WERI-Rb-1 (cell line): ENCODE measurements around the gene MMP21.

Experiments used
- DNase-seq: peaks from one replicate; pipeline ENCODE4 v3.0.0-alpha.2; 2020
- H3K27ac ChIP-seq: fragments of 250-450 bp; sonication (Bioruptor Pico); 2 replicates; pipeline ENCODE4 v1.5.1; 2020; ENCODE audit warnings: mild to moderate bottlenecking, moderate library complexity
- H3K27me3 ChIP-seq: fragments of 250-450 bp; sonication (Bioruptor Pico); 2 replicates; pipeline ENCODE4 v1.5.1; 2021; ENCODE audit warnings: mild to moderate bottlenecking, low read depth, moderate library complexity; ENCODE audit not compliant: insufficient read depth, severe bottlenecking
- H3K36me3 ChIP-seq: fragments of 250-450 bp; sonication (Bioruptor Pico); 2 replicates; pipeline ENCODE4 v1.5.1; 2020; ENCODE audit warnings: mild to moderate bottlenecking, moderate library complexity
- H3K4me3 ChIP-seq: 2 replicates; pipeline ENCODE4 v1.5.1; 2011; ENCODE audit warnings: low read depth, mild to moderate bottlenecking, control low read depth, low read length
- H3K9me3 ChIP-seq: fragments of 250-450 bp; sonication (Bioruptor Pico); 2 replicates; pipeline ENCODE4 v1.5.1; 2021; ENCODE audit warnings: mild to moderate bottlenecking, moderate library complexity; ENCODE audit not compliant: severe bottlenecking
- TF ChIP-seq, protein P1 (sequence below): IDR thresholded peaks from 2 replicates; pipeline ENCODE4 v1.5.1; 2011; ENCODE audit warnings: low read depth, mild to moderate bottlenecking, control low read depth, inconsistent platforms, low read length

Gene MMP21

DNA sequence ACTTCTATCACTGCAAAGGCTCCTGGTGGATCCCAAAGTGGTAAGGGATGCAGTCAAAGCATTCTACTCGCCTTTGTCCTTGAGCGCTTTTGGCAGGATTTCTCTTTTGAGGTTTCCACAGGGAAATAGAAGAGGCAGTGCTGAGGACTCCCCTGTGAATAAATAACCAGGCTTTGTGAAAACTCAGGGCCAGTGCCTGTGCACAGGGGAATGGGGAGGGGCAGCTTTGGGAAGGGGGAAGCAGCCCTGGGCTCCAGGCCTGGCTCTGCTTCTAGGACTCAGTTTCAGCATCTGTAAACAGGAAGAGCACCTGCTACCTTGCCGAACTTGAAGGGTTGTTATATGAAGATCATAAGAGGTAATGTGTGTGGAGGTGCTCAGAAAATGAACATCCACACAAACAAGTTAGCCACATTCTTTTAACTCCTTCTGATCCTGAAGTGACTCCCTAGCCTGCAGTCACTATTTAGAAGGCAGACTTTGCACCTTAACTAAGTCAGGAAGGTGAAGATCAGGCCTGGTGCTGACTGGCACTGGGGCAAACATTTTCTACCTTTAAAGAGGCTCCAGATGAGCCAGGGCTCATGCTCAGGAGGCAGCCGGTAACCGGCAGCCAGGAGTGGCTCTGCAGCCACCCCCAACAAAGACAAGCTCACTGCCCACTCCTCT is 22.5 kb upstream of the MMP21 start:
- Histone ChIP-seq H3K27me3 (no peaks in the 10 kb centered on the region), H3K27ac (no peak overlapping the region), H3K4me3 (no peak overlapping the region), H3K36me3 (peaks cover 8% of the 10 kb centered on the region; the same call in 1 of the 2 replicates), H3K9me3 (no peaks in the 10 kb centered on the region)
- no peak for DNase-seq
- TF ChIP-seq, protein P1, sequence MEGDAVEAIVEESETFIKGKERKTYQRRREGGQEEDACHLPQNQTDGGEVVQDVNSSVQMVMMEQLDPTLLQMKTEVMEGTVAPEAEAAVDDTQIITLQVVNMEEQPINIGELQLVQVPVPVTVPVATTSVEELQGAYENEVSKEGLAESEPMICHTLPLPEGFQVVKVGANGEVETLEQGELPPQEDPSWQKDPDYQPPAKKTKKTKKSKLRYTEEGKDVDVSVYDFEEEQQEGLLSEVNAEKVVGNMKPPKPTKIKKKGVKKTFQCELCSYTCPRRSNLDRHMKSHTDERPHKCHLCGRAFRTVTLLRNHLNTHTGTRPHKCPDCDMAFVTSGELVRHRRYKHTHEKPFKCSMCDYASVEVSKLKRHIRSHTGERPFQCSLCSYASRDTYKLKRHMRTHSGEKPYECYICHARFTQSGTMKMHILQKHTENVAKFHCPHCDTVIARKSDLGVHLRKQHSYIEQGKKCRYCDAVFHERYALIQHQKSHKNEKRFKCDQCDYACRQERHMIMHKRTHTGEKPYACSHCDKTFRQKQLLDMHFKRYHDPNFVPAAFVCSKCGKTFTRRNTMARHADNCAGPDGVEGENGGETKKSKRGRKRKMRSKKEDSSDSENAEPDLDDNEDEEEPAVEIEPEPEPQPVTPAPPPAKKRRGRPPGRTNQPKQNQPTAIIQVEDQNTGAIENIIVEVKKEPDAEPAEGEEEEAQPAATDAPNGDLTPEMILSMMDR: no peak

DNA sequence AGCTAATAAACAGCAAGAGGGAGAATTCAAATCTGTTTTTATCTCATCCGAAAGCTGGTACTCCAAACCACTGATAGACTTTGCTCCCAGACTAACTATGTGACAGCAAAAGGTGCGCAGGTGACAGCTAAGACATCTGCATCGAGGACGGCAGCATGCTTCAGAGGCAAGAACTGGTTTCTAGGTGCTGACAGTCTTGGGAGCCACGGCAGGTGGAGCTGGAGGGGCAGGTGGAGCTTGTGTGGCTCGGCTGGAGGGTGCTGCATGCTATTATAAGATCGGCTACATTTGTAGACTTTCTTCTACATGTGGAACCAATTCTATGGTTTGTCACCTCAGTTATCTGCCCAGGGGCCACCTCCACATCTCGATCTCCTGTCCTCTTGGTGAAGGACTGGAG is 21.8 kb upstream of the MMP21 start:
- TF ChIP-seq, protein P1: no peak
- H3K27ac ChIP-seq: no peak overlapping the region
- no peaks in the 10 kb centered on the region for H3K9me3 ChIP-seq
- no peaks in the 10 kb centered on the region for H3K27me3 ChIP-seq
- H3K36me3 ChIP-seq: peaks cover 8% of the 10 kb centered on the region; the same call in 1 of the 2 replicates
- DNase-seq: no peak
- no peak overlapping the region for H3K4me3 ChIP-seq

DNA sequence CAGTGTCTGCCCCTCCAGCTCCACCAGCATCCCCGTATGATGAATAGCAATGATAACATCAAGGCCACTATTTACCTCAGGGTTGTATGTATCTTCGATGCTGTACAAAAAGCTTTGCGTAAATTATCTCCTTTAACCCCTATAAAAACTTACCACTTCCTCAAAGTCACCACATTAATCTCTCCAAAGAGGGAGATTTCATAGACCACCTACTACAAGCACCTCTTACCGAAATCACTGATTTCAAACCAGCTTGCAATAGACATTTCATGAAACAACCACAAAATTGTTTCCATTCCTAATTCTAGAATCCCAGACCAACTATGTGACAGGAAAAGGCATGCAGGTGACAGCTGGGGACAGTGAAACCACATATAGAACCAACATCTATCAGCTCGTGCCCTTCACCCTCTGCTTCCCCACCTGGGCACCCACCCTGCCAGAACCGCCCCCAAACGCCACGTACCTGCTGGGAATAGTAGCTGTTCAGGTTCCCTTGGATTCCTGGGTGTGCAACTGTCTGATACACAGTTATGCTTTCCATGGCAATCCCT is 20.1 kb upstream of the MMP21 start:
- Histone ChIP-seq H3K4me3 (no peak overlapping the region), H3K27me3 (no peaks in the 10 kb centered on the region), H3K36me3 (peaks cover 13% of the 10 kb centered on the region), H3K27ac (no peak overlapping the region), H3K9me3 (no peaks in the 10 kb centered on the region)
- TF ChIP-seq, protein P1: no peak
- DNase-seq: no peak

DNA sequence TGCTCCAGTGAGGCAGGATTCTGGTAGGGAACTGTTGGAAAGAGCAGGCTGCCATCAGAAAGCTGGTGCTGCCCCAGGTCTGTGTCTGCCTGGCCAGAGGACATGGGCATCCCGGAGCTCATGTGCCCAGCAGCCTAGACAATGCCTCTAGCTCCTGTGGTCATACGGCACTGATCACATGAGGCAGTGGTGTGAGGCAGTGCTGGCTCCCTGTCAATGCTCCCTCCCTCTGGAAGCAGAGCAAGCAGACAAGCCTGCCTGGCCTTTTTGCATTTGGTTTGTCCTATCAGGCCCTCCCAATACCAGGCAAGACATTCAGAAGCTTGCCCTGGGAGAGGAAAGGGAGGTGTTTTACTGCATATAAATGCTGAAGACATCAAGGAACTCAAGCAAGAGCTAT is 19.5 kb upstream of the MMP21 start:
- H3K4me3 ChIP-seq: no peak overlapping the region
- TF ChIP-seq, protein P1: no peak
- no peak for DNase-seq
- H3K9me3 ChIP-seq: no peaks in the 10 kb centered on the region
- H3K27me3 ChIP-seq: no peaks in the 10 kb centered on the region
- H3K27ac ChIP-seq: no peak overlapping the region
- peaks cover 13% of the 10 kb centered on the region for H3K36me3 ChIP-seq

DNA sequence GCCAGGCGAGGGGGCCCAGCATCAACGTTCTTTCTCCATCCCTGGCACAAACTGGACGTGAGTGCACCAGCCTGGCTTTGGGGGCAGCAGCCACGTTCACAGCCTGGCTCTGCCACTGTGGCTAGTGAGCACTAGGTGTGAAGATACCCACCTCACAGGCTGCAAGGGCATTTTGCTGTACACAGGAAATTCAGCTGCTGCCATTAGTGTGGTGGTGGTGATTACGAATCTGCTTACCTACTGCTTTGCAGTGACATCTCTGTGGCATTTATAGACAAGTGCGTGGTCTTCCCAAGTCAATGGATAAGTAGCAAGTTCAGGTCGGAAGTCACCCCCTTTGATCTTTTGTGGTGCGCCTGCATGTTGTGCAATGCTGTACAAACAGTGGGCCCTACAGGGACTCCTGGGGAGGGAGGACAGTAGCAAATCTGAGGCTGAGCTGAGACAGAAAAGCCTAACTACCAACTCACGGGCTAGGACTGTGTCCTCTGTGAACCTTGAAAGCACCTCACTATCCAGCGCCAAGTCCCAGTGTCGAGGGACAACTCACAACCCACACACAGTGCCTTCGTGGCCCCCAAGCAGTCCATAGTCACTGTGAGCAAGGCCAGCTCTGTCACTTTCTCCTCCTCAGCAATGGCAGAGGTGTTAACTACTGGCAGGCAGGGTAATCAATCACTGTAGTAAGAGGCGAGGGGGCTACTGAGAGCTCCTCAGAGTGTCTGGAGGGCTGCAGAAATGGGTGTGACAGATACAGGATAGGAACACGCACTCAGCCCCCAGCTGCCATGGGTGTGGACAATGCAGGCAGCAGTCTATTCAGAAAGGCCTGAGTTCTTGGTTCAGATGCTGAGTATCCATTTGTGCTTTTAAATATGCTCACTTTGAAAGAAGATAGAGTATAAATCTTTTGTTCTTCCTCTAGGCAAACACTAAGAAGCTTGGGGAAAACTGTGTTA is 17.0 kb upstream of the MMP21 start:
- Histone ChIP-seq H3K36me3 (peaks cover 13% of the 10 kb centered on the region), H3K9me3 (no peaks in the 10 kb centered on the region), H3K27ac (no peak overlapping the region), H3K4me3 (no peak overlapping the region), H3K27me3 (no peaks in the 10 kb centered on the region)
- TF ChIP-seq, protein P1: no peak
- no peak for DNase-seq
